NK-92 (cell line): ENCODE data around the gene IL10RB.
"Not testable (repeated sequence)": the region's sequence is repeated elsewhere in the genome, so short reads cannot be mapped to it uniquely, and the experiment has no call there.

ENCODE experiments used
- DNase-seq: peaks from one replicate; lab custom pipeline; 2025; ENCODE audit not compliant: unreplicated experiment; lab: John Stamatoyannopoulos, UW

The IL10RB gene

GRCh38 chr21:33240404-33240803 lies 25.8 kb upstream of the IL10RB start:
- DNase-seq: no peak

DNA sequence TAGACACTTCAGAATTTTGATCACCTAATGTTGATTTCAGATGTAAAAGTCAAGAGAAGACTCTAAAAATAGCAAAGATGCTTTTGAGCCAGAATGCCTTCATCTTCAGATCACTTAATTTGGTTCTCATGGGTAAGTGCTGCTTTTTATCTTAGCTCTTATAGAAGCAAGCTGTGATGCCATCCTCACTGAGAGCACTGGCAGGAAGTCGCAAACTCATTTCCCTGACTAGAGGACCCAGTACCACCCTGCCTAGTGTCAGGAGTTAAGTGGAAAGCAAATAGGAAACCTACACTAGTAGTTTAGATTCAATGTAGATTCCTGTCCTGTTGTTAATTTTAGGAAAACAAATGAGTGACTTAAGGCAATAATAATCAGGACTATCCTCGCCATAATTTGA lies 24.3 kb upstream of the IL10RB start:
- DNase-seq: no peak

DNA sequence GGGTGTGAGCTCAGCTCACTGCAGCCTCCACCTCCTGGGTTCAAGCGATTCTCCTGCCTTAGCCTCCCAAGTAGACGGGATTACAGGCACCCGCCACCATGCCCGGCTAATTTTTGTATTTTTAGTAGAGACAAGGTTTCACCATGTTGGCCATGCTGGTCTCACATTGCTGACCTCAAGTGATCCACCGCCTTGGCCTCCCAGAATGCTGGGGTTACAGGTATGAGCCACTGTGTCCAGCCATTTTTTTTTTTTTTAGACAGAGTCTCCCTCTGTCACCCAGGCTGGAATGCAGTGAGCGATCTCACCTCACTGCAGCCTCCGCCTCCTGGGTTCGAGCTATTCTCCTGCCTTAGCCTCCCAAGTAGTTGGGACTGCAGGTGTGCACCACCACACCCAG lies 23.3 kb upstream of the IL10RB start:
- DNase-seq: not testable (repeated sequence)

DNA sequence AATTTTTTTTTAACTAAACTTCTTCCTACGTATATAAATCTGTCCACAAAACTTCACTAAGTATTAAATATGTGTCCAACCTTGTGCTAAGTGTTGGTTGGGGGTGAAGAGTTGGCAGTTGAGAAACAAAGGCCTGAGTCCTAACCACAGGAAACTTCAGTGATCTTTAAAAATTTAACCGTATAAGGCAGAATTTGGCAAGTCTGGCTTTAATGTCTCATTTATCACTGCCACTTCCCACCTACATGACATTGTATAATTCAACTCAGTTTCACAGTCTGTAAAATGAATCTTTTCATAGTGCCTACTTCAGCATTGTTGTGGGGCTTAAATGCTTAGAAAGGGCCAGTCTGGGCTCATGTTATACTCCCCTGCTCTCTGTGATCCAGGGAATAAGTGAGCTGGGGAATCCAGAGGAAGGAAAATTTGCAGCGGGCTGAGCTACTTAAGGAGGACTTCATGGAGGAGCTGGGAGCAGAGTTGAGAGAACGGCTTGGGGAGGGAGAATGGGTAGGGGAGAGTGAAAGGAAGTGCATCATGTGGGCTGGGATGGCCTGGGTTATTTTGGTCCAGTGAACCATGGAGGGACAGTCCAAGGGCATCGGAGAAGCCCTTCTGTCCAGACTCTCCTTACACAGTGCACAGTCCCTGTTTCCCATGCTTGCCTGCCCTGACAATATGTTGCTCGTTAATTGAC lies 21.9 kb upstream of the IL10RB start:
- DNase-seq: no peak

DNA sequence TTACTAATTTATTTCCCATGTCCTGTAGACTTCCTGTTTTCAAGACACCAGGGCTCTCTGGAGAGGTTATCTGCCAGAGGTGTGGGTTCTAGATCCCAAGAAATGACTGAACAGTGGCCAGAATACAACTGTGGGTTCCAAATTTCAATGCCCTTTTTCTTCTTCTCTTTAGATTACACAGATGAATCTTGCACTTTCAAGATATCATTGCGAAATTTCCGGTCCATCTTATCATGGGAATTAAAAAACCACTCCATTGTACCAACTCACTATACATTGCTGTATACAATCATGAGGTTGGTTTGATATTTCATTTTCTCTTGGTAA lies 21.4 kb upstream of the IL10RB start:
- DNase-seq: no peak

- no peak for DNase-seq
These were observed 20.8 kb upstream of the IL10RB start for GRCh38 chr21:33245289-33245918.

DNA sequence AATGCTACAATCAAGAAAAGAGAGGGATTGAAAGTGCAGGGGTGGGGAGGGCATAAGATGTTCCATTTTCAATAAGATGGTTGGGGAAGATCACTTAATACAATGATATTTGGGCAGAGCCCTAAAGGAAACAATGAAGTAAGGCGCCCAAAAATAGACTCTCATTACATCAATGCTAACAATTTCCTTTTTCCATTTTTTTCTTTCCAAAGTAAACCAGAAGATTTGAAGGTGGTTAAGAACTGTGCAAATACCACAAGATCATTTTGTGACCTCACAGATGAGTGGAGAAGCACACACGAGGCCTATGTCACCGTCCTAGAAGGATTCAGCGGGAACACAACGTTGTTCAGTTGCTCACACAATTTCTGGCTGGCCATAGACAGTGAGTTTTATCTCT lies 19.7 kb upstream of the IL10RB start:
- DNase-seq: no peak

- DNase-seq: no peak
These were observed 19.2 kb upstream of the IL10RB start for GRCh38 chr21:33246963-33247362.

- DNase-seq: no peak
These were observed 18.6 kb upstream of the IL10RB start for GRCh38 chr21:33247599-33247998.

DNA sequence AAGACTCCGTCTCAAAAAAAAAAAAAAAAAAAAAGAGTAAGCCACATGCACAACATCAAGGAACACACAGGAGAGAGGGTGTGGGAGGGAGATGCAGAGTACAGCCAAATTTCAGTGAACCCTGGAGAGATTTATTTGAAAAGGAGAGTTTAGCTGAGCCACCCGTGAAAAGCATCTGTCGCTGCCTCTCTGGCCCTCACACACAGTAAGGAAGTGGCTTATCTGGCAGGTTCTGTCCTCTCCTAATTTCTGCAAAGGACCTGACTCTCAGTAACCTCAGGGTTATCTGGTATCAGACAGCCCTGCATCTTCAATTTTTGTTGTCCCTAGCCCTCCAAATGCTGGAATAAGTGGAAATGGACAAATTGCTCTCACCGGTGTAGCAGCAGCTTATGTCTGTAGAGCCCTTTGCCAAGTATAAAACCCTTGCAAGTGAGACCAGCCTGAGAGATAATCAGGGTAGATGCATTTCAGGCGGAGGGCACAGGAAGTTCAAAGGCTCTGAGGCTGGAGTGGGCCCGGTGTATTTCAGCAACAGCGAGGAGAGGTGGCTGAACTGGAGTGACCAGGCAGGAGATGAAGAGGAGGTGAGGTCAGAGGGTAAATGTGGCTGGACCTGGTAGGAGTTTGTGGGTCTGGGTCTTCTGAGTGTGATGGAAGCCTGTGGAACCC lies 16.7 kb upstream of the IL10RB start:
- DNase-seq: no peak

DNA sequence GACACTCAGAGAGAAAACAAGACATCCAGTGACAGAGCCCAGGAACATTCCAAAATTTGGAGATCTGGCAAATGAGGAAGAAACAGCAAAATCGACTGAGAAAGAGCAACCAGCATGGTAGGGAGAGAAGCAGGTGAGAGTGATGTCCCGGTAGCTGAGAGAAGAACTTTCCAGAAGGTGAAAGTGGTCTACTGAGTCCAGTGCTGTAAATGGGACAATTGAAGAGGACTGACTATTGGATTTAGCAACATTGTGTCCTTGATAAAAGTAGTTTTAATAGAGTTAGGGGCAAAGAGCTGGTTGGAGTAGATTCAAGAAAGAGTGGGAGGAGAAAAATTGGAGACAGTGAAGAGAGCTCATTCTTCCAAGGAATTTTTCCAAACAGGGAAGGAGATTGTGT lies 15.0 kb upstream of the IL10RB start:
- no peak for DNase-seq

DNA sequence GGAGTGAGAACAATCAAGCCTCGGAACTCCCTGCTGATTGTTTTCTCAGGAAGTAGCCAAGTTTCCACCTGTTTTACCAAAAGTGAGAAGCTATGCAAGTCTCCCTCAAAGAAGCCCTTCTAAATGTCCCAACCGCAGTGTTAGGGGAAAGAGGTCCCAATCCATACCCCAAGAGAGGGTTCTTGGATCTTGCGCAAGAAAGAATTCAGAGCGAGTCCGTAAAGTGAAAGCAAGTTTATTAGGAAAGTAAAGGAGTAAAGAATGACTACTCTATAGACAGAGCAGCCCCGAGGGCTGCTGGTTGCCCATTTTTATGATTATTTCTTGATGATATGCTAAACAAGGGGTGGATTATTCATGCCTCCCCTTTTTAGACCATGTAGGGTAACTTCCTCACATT lies 12.8 kb upstream of the IL10RB start:
- DNase-seq: not testable (repeated sequence)

GRCh38 chr21:33254766-33255165 lies 11.4 kb upstream of the IL10RB start:
- DNase-seq: no peak

GRCh38 chr21:33255404-33255803 lies 10.8 kb upstream of the IL10RB start:
- no peak for DNase-seq

- no peak for DNase-seq
These were observed 10.1 kb upstream of the IL10RB start for GRCh38 chr21:33256019-33256418.

- DNase-seq: no peak
These were observed 8.9 kb upstream of the IL10RB start for GRCh38 chr21:33257094-33257803.

DNA sequence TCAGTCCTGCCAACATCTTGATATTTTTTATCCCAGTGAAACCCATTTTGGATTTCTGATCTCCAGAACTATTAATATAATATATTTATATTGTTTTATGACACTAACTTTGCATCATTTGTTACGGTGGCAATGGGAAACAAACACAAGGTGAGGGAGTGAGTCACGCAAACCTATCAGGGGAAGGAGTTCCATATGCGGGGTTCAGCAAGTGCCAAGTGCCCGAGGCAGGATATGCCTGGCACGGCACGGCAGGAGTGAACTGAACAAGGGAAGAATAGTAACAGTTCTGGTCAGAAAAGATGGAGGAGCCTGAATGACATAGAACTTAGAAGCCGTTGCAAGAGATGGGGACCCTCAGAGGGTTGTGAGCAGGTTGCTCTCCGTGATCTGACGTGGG lies 7.7 kb upstream of the IL10RB start:
- no peak for DNase-seq

DNA sequence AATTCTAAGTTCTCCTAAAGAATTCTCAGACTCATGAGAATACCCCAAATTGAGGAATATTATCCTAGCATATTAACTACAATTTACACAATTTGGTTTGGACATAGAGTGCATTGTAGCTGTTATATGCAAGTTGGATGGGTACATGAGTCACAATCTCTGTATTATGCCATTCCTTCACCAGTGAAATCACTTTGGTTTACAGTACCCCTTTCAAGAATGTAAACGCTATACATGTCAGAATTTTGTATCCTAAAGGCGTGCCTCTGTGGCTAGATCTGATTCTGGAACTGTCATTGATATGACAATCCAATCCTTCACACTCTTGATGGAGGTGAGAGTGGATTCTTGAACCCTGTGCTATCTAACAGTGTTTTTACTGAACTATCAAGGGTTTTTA lies 6.7 kb upstream of the IL10RB start:
- DNase-seq: no peak

- DNase-seq: no peak
These were observed 6.2 kb upstream of the IL10RB start for GRCh38 chr21:33259995-33260394.

- DNase-seq: no peak
These were observed 4.5 kb upstream of the IL10RB start for GRCh38 chr21:33261635-33262034.

DNA sequence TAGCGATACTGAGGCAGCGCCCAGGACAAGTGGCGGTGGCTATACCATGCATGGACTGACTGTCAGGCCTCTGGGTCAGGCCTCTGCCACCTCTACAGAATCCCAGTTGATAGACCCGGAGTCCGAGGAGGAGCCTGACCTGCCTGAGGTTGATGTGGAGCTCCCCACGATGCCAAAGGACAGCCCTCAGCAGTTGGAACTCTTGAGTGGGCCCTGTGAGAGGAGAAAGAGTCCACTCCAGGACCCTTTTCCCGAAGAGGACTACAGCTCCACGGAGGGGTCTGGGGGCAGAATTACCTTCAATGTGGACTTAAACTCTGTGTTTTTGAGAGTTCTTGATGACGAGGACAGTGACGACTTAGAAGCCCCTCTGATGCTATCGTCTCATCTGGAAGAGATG lies 3.2 kb upstream of the IL10RB start:
- no peak for DNase-seq

- no peak for DNase-seq
These were observed 1.6 kb upstream of the IL10RB start for GRCh38 chr21:33264561-33264960.
